A673 (cell line): ENCODE data around the gene DGAT2.

Source experiments
- EZH2 ChIP-seq: fragments of 200-600 bp; sonication (generic); IDR thresholded peaks from 2 replicates; pipeline ENCODE4 v1.6.1; 2017; ENCODE audit warnings: borderline replicate concordance, low read depth, mild to moderate bottlenecking, mixed read lengths, antibody characterized with exemption, low read length; ENCODE audit not compliant: poor library complexity, severe bottlenecking
- TF ChIP-seq, protein P1 (sequence below): fragments of 300-800, 200-600 bp; sonication (generic); conservative IDR thresholded peaks from 2 replicates; pipeline ENCODE4 v1.5.1; 2017; ENCODE audit warnings: low read depth, mild to moderate bottlenecking, antibody characterized with exemption, low read length, moderate library complexity, mixed read lengths

DNA sequence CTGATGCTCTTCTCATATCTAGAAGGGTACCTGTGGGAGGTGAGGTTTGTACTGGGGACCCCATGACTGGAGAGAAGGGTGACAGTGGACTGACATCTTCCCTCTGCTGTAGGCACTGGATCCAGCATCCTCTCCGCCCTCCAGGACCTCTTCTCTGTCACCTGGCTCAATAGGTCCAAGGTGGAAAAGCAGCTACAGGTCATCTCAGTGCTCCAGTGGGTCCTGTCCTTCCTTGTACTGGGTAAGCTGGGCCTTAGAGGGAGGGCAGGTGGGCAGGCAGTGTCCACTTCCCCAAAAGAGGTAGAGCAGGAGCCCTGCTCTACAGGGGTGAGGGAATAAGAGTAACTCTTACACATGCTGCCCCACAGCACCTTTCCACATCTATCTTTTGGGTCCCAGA is 15.9 kb downstream of the DGAT2 start:
- TF ChIP-seq, protein P1, sequence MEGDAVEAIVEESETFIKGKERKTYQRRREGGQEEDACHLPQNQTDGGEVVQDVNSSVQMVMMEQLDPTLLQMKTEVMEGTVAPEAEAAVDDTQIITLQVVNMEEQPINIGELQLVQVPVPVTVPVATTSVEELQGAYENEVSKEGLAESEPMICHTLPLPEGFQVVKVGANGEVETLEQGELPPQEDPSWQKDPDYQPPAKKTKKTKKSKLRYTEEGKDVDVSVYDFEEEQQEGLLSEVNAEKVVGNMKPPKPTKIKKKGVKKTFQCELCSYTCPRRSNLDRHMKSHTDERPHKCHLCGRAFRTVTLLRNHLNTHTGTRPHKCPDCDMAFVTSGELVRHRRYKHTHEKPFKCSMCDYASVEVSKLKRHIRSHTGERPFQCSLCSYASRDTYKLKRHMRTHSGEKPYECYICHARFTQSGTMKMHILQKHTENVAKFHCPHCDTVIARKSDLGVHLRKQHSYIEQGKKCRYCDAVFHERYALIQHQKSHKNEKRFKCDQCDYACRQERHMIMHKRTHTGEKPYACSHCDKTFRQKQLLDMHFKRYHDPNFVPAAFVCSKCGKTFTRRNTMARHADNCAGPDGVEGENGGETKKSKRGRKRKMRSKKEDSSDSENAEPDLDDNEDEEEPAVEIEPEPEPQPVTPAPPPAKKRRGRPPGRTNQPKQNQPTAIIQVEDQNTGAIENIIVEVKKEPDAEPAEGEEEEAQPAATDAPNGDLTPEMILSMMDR, result no peak
- no peak for TF ChIP-seq EZH2
